ENCODE results near the gene RAB4B. TPM values are rescaled to one million over a fixed set of nuclear protein-coding genes. Genes with fewer than 3 reads are reported as not detected.

Gene RAB4B
- total and polyA plus RNA-seq, 2 of the 13 experiments (the other 11 are each of a cell fraction or from before 2014, with no cell fraction given): 3.3 to 5.4 TPM

- TF ChIP-seq CENPT (CRISPR knock-in tag; IDR thresholded peaks at IDR 0.05; ENCODE audit: low read depth) (no peak), POLR2A (IDR thresholded peaks at IDR 0.05; ENCODE audit: insufficient read depth in 1 of 2, low read depth in 2 of 2, low read length in 2 of 2) (no peak), RFX5 (IDR thresholded peaks at IDR 0.05; ENCODE audit: low read depth, low read length) (0 out of 2 replicates have a peak, but pooled peaks have one; percentile 29), ZNF292 (CRISPR knock-in tag; IDR thresholded peaks at IDR 0.05; ENCODE audit: borderline replicate concordance, low read depth) (peak; percentile 24; the same call in 1 of the 2 replicates), TEAD3 (CRISPR knock-in tag; optimal IDR thresholded peaks at IDR 0.05; ENCODE audit: borderline replicate concordance) (peak; percentile 10), SNRNP70 (IDR thresholded peaks at IDR 0.05; ENCODE audit: low read depth, low read length) (no peak), FOXO4 (CRISPR knock-in tag; conservative IDR thresholded peaks at IDR 0.05) (0 out of 2 replicates have a peak, but pooled peaks have one; percentile 71)
Measured at GRCh38 chr19:40803857-40804782, 26.1 kb downstream of the RAB4B start (continued).

- Histone ChIP-seq H3K36me3 (replicated peaks in 1 of 2; ENCODE audit: control insufficient read depth in 1 of 2, insufficient read depth in 2 of 2, low read length in 2 of 2) (peaks cover 16 to 31% of the 10 kb centered on the region in 2 experiments; a peak in 4 of 5 replicates), H3K9me3 (ENCODE audit: low read length) (no peaks in the 10 kb centered on the region), H2AFZ (ENCODE audit: low read length) (no peak overlapping the region), H4K20me1 (ENCODE audit: insufficient read depth, low read length) (peaks cover 11% of the 10 kb centered on the region; the same call in 1 of the 2 replicates), H3K4me1 (ENCODE audit: insufficient read depth, low read length) (peaks cover 53% of the 10 kb centered on the region), H3K4me3 (replicated peaks in 1 of 3; ENCODE audit: insufficient read depth in 1 of 3, low read depth in 2 of 3, low read length in 3 of 3) (no peak overlapping the region), H3K79me2 (ENCODE audit: insufficient read depth, low read length) (peaks cover 29% of the 10 kb centered on the region), H3K27ac (ENCODE audit: extremely low read length, insufficient read depth, low read length) (peak overlapping the region; percentile 48), H3K9ac (ENCODE audit: insufficient read depth, low read depth, low read length) (no peak overlapping the region), H3K27me3 (ENCODE audit: control insufficient read depth in 1 of 2, insufficient read depth in 2 of 2, low read length in 2 of 2) (no peaks in the 10 kb centered on the region; a peak in 1 of 5 replicates), H3K4me2 (ENCODE audit: low read depth, low read length) (no peak overlapping the region)
- TF ChIP-seq CTCF (CRISPR knock-in tag; IDR thresholded peaks at IDR 0.05) (peak; percentile 31), HMGA1 (CRISPR knock-in tag; conservative IDR thresholded peaks at IDR 0.05) (no peak), KAT7 (CRISPR knock-in tag; IDR thresholded peaks at IDR 0.05; ENCODE audit: borderline replicate concordance) (no peak), NFATC3 (CRISPR knock-in tag; IDR thresholded peaks at IDR 0.05) (no peak), ZBTB39 (CRISPR knock-in tag; IDR thresholded peaks at IDR 0.05) (0 out of 2 replicates have a peak, but pooled peaks have one; percentile 11), PATZ1 (CRISPR knock-in tag; IDR thresholded peaks at IDR 0.05) (0 out of 2 replicates have a peak, but pooled peaks have one; percentile 20)
- ChIA-PET CTCF (ENCODE audit: low intra/inter-chr PET ratio, low total read pairs) (no interaction called here), POLR2A (interaction anchor here (2.0 to 5.0 kb wide), 2 partner anchors 27 to 54 kb away, joined by 10 to 28 read pairs; partner anchors contain the start of genes ACTMAP, RAB4B and SNRPA)
- no peak for DNase-seq (ENCODE audit: low spot score)
- no peak for ATAC-seq
- no TSS peak for BruUV-seq (replicated peaks)
- in situ Hi-C loops (cut with HindIII; ENCODE audit: extremely low pct_ligation_motif_present, low pct_unique_long_range_greater_than_20kb): loop anchor here (5.0 kb wide), 2 partner anchors 53 to 143 kb away; partner anchors contain the start of genes ACTMAP and SNRPA
- intact Hi-C loops (cut with micrococcal nuclease; ENCODE audit: unreplicated experiment): loop anchor here (5.0 kb wide), 2 partner anchors 88 to 143 kb away; partner anchors contain the start of genes COQ8B and ITPKC
- no peak for FAIRE-seq
- 92% methylated on average over 4 of the region's 7 CpGs for WGBS (ENCODE audit: low lambda C conversion rate)
Measured at GRCh38 chr19:40804783-40805242, 26.8 kb downstream of the RAB4B start.
